ENCODE measurements around the gene PPM1F.
"Not testable (repeated sequence)": the region's sequence is repeated elsewhere in the genome, so short reads cannot be mapped to it uniquely, and the experiment has no call there.

PPM1F gene

GRCh38 chr22:21898354-21898896 lies 54.2 kb downstream of the PPM1F start:
- no peak overlapping the region for H3K4me3 ChIP-seq (ENCODE audit: control insufficient read depth, low read depth, low read length)
- no peak for DNase-seq (ENCODE audit: low read depth)
- TF ChIP-seq CTCF (conservative IDR thresholded peaks at IDR 0.05; ENCODE audit: control insufficient read depth, insufficient read depth, low read depth, low read length): no peak

- no peak for DNase-seq (ENCODE audit: low read depth)
- H3K4me3 ChIP-seq (ENCODE audit: control insufficient read depth, low read depth, low read length): no peak overlapping the region
- no peak for TF ChIP-seq CTCF (conservative IDR thresholded peaks at IDR 0.05; ENCODE audit: control insufficient read depth, insufficient read depth, low read depth, low read length)
Measured at GRCh38 chr22:21896951-21897513, 55.6 kb downstream of the PPM1F start.

GRCh38 chr22:21896275-21896674 lies 56.4 kb downstream of the PPM1F start:
- H3K4me3 ChIP-seq (ENCODE audit: control insufficient read depth, low read depth, low read length); DNase-seq (ENCODE audit: low read depth): not testable (repeated sequence)

- no peak for TF ChIP-seq CTCF (conservative IDR thresholded peaks at IDR 0.05; ENCODE audit: control insufficient read depth, insufficient read depth, low read depth, low read length)
- no peak for DNase-seq (ENCODE audit: low read depth)
- no peak overlapping the region for H3K4me3 ChIP-seq (ENCODE audit: control insufficient read depth, low read depth, low read length)
Measured at GRCh38 chr22:21894799-21895198, 57.8 kb downstream of the PPM1F start.

GRCh38 chr22:21889251-21889990 lies 63.2 kb downstream of the PPM1F start:
- DNase-seq (ENCODE audit: low read depth): no peak
- no peak overlapping the region for H3K4me3 ChIP-seq (ENCODE audit: control insufficient read depth, low read depth, low read length)
- no peak for TF ChIP-seq CTCF (conservative IDR thresholded peaks at IDR 0.05; ENCODE audit: control insufficient read depth, insufficient read depth, low read depth, low read length)

GRCh38 chr22:21887841-21888240 lies 64.8 kb downstream of the PPM1F start:
- no peak overlapping the region for H3K4me3 ChIP-seq (ENCODE audit: control insufficient read depth, low read depth, low read length)
- TF ChIP-seq CTCF (conservative IDR thresholded peaks at IDR 0.05; ENCODE audit: control insufficient read depth, insufficient read depth, low read depth, low read length): no peak
- DNase-seq (ENCODE audit: low read depth): no peak

- not testable (repeated sequence) for DNase-seq (ENCODE audit: low read depth); H3K4me3 ChIP-seq (ENCODE audit: control insufficient read depth, low read depth, low read length)
Measured at GRCh38 chr22:21883930-21884329, 68.7 kb downstream of the PPM1F start.

GRCh38 chr22:21882754-21883333 lies 69.8 kb downstream of the PPM1F start:
- not testable (repeated sequence) for DNase-seq (ENCODE audit: low read depth); H3K4me3 ChIP-seq (ENCODE audit: control insufficient read depth, low read depth, low read length)
